Left ventricle myocardium superior (tissue), 1 donor: ENCODE data around the gene EXOC1L. TPM values are rescaled to one million over a fixed set of nuclear protein-coding genes. Genes with fewer than 3 reads are reported as not detected.

Experiments used
- ATAC-seq: fragments of 200-7000 bp; cut with Tn5 transposase; one replicate; pipeline ENCODE4 v1.9.1; 2020; ENCODE audit warnings: mild to moderate bottlenecking, moderate library complexity
- DNase-seq: peaks from one replicate; pipeline ENCODE4 v3.0.0-alpha.2; 2020
- intact Hi-C: fragments of 100-400 bp; cut with micrococcal nuclease; formaldehyde crosslinking; loops from one replicate; pipeline ENCODE4 v1.11.0; 2022
- total RNA-seq: library from RNA; stranded (reverse); fragmentation: NEBNext Ultra II Directional; extraction: Animal tissue kit (Norgen Biotek cat#: 25700); gene quantifications from one replicate; pipeline ENCODE4 v1.2.1, GENCODE V29; 2021
- donor health status: DM: no; HTN: yes; CAD: no; lungs with severe emphysema.

EXOC1L gene
- total RNA-seq, 1 donor from 2014 or later: not detected

DNA sequence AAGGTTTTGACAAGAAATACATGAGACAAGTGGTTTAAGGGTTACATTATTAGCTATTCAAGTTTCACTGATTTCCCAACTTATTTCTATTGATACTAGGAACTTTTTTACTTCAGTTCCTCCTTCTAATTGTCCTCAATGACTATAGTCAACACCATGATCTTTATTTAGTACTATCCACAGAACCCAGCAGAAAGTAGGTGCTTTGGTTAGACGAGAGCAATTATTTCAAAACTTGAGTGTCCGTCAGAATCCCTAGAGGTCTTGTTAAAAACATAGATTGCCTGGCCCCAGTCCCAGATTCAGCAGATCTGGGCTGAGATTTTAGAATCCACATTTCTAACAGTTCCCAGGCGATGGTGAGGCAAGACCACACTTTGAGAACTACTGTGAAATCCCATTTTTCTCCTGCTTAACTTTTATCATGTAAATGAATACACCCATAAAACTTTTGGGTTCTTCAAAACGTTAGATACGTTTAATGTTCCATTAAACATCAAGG is 51.8 kb downstream of the EXOC1L start:
- intact Hi-C loops: no loop called here
- no peak for DNase-seq
- ATAC-seq: no peak

DNA sequence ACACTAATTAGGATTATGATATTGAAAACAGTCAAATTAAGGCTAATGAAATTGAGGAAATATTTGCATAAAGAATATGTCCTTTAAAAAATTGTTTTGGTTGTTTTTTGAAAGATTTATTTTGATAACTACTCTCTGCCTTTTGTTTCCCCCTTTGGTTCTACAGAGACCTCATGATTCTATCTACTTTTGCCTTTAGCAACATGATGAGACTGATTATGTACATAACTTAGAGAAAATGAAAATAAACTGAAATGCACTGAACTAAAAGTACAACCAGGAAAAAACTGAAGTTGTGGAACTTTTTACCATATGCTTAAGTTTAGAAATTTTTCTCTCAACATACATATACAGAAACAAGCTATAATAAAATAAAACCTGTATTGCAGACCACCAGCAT is 55.2 kb downstream of the EXOC1L start:
- ATAC-seq: no peak
- no peak for DNase-seq
- intact Hi-C loops: no loop called here

DNA sequence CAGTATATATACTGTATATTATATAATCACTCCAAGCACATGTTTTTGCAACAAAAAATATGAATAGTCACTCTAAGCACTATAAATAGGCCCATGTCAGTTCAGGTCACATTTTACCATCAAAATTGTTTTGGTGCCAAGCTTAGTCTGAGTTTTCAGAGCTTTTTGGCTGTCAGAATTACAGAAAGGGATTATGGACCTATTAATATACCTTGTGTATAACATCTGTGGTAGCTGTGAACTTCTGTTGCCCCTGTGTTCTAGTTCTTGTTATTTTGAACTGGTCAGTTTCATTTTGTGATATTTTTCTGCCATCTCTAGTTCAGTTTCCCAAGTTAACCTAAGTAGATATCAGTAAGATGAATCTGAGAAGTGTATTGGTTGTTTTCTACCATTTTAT is 56.8 kb downstream of the EXOC1L start:
- intact Hi-C loops: no loop called here
- ATAC-seq (no peak), DNase-seq (no peak)

DNA sequence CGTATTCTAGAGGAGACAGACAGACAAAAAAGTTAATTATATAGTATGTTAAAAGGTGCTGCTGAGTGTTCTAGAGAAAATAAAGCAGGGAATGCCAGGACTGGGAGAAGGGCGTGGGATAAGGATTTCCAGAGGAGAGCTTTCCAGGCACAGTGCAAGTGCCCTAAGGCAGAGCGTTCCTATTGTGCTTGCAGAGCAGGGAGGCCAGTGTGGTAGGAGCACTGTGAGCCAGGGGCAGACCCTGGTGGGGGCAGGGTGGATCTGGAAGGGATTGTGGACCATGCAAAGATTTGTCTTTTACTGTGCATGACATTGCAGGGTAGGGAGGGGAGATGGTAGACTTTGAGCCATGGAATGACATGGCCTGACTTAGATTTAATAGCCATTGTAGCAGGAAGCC is 59.6 kb downstream of the EXOC1L start:
- ATAC-seq (no peak), DNase-seq (no peak)
- intact Hi-C loops: no loop called here

DNA sequence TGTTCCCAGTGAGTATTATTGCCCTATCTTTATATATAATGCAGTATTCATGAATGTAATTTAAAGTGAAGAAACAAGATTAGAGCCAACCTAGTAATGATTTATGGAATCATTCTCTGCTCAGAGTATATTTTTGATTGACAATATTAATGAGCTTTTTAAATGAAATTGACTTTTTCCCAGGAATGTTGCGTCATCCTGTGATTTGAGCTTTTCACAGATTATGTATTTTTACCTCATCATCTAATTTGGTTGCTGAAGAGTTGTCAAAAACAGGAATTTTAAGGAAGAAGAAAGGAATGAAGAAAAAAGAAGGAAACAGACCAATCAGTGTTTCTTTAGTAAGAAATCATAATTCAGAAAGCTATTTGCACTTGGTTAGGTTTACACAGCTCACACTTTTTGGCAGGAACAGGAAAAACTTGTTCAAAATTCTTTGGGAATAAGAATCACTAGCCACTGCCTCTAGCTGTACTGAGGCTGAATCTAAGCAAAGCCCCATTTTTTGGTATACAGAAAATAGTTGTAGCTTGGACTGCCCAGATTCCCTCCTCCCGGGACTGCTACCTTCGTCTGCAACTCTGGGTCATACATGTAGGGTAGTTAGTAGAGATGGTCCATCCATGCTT is 61.2 kb downstream of the EXOC1L start:
- intact Hi-C loops: no loop called here
- no peak for ATAC-seq
- DNase-seq: no peak

DNA sequence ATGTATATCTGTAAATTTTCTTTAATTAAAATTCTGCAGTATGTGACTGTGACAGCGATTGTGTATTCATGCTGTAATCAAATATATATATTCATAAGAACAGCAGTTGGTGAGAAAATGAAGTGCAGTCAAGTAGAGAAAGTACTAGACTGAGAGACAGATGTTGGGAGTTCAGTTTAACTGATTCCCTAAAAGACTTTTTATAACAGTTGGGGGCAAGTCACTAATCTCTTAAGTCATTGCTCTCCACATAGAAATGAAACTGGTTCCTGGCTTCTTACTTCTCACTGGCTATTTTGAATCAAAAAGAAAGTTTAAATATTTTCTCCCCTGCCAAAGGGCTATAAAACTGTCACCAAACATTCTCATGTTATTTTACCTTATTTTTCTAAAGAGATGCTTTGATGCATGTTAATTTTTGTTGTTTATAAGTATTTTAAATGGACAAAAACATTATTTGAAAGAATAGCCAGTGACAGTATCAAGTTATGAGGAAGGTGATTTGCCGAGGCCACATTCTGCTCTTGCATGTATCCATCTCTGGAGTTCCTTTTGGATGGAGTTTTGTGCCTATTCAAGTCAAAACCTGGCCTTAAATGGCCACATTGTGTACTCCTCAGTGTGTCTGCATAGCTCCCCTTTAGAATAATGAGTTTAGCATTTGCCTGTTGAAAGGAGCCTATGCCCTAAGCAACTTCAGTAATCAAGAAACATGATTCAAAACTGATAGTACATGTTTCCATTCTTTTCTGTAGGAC is 64.7 kb downstream of the EXOC1L start:
- ATAC-seq (no peak), DNase-seq (no peak)
- intact Hi-C loops: no loop called here

DNA sequence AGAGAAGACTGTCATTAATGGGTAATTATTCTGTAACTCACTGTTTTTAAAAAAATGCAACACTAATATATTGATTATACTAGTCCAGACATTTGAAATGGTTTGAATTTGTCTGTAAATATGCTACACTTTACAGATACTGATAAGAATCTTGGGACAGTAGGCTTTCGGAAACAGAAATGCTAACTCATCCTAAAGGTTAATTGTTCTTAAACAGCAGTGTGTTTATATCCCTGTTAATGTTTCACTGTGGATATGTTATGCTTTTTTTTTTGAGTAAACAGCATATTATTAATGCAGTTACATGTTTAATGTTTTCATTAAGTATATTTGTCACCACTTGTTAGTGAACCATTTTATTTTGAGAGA is 65.2 kb downstream of the EXOC1L start:
- intact Hi-C loops: no loop called here
- no peak for DNase-seq
- no peak for ATAC-seq

Other genes with a start within 250 kb of the EXOC1L start
- gene PDCL2, start 227.5 kb upstream of the EXOC1L start, total RNA-seq: not detected
- not detected for gene NMU, start 183.5 kb upstream of the EXOC1L start, total RNA-seq
- gene EXOC1, start 33.9 kb downstream of the EXOC1L start, total RNA-seq: 18.7 TPM
- 2.5 TPM for gene CEP135, start 129.2 kb downstream of the EXOC1L start, total RNA-seq